GM18858 (cell line): ENCODE measurements around the gene SLC19A1.
"Not testable (repeated sequence)": the region's sequence is repeated elsewhere in the genome, so short reads cannot be mapped to it uniquely, and the experiment has no call there.

Experiments
- ATAC-seq: cut with Tn5 transposase; IDR thresholded peaks from one replicate; pipeline ENCODE4 v1.9.1; 2021; ENCODE audit not compliant: unreplicated experiment

Gene SLC19A1

DNA sequence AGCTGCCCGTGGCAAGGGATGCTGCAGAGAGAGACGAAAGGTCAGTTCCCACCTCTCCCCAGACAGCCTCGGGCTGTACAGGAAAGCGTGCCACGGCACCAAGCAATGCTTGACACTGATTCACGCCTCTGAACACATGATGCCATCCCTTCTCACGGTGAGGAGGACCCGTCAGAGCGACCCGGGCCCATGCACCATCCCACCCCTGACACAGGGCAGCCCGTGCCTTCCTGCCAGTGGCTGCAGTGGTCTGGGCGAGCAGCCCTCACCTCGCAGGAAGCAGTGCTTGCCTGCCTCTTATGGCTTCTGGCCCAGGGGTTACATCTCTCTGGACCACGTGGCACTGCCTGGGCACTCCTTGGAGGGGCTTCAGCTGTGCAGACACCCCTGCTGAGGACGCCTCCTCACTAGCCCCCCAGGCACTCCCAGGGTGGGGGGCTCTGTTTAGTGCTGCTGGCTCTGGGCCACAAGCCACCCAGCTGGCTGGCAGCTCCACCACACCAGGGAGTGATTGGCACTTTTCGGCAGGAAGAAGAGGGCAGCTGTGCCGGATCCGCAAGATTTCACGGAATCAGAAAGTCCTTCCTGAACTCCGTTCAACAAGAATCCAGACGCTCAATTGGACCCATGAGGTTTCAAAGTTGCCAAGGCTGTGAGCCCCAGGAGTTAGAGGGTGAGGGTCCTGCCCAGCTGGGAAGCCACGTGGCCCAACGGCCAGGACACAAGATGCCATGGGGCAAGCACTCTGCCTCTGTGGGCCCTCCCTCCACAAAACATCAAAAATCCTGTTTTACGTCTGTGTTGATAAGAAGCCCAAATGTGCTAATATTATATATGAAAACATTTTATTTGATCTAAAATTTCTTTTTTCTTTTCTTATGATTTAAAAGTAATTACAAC is 34.8 kb upstream of the SLC19A1 start:
- ATAC-seq, result no peak

DNA sequence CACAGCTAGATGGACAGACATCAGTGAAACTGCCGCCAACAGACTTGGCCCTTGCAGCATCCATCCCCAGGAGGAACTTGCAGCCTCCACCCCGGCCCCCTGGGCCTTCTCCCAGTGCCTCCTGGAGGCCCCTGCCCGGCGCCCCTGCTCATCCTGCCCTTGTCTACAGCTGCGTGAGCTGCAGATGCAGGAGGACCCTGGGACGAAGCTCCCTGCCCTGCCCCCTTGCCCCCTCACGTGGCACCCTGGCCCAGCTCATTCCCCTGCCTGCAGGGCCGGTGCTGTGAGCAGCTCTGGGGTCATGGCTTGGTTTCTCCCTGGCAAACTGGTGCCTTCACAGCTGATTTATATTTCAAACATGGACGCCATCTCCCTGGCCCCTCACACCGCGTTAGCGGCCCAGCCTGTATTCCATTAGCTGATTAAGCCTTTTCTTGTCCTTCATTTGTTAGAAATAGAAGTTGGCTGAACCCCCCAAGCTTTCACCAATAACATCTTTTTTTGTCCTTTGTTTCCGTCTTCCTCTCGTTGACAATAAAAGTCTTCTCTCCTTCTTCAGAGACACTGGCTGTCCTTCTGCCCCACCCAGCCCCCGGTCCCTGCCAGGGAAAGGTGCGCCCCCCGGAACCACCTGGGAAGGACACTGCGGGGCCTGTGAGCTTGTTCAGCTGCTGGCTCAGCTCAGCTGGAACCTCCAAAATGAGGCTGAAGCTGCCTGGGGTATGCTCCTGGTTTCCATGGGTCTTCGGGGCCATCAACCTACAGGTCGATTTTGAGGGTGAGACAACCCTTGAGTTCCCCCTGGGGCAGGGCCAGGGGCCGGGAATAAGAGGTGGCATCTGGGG is 34.0 kb upstream of the SLC19A1 start:
- ATAC-seq, result no peak

DNA sequence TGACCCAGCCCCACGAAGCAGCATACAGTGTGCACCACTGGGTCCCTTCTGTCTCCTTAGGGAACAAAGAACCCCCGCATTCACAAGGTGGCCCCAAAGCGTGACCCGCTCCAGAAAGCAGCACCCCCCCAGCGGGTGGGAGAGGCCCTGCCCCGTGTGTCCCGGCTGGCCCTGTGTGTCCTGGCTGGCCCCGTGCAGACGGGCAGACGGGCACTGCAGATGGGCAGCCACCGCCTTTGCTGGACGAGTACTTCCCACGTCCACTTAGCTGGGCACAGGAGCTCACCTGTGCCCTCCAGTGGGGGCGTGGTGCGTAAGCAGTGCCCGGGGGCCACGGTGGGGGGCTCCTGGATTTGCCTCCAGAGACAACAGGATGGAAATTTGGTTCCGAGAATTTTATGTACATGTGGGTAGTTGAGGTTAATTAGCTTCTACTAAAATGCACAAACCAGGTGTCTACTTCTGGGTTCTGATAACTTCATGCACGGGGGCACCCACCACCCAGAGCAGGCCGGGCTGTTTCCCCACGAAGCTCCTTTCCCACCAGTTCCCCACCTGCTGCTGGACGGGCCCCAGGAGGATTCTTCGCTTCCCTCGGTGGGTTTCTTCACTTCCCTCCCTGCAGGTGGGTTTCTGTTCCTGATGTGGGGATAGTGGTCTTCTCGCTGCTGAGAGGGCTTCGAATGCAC is 33.2 kb upstream of the SLC19A1 start:
- no peak for ATAC-seq

- ATAC-seq, result no peak
Measured at GRCh38 chr21:45574691-45575090, 32.5 kb upstream of the SLC19A1 start.

GRCh38 chr21:45574081-45574501 is 31.9 kb upstream of the SLC19A1 start:
- ATAC-seq, result no peak

- ATAC-seq, result no peak
Measured at GRCh38 chr21:45573452-45574035, 31.3 kb upstream of the SLC19A1 start.

- ATAC-seq, result no peak
Measured at GRCh38 chr21:45572783-45573451, 30.7 kb upstream of the SLC19A1 start.

DNA sequence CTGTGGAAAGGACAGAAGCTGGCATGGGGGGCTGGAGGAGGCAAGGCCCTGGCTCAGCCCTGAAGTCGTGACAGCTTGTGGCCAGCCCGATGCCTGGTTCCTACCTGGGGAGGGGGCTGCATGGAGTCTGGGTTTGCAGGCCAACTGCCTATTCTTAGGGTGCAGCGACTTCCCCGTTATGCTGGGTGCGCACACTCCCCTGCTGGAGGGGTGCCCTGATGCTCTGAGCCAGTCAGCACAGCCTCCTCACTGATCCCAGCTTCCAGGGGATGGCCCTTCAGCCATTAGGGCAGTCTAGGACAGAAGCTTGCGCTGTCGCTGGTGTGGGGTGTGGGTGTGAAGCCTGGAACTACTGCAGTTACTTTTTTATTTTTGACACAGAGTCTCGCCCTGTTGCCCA is 30.0 kb upstream of the SLC19A1 start:
- ATAC-seq, result no peak

- ATAC-seq, result no peak
Measured at GRCh38 chr21:45571641-45572040, 29.4 kb upstream of the SLC19A1 start.

DNA sequence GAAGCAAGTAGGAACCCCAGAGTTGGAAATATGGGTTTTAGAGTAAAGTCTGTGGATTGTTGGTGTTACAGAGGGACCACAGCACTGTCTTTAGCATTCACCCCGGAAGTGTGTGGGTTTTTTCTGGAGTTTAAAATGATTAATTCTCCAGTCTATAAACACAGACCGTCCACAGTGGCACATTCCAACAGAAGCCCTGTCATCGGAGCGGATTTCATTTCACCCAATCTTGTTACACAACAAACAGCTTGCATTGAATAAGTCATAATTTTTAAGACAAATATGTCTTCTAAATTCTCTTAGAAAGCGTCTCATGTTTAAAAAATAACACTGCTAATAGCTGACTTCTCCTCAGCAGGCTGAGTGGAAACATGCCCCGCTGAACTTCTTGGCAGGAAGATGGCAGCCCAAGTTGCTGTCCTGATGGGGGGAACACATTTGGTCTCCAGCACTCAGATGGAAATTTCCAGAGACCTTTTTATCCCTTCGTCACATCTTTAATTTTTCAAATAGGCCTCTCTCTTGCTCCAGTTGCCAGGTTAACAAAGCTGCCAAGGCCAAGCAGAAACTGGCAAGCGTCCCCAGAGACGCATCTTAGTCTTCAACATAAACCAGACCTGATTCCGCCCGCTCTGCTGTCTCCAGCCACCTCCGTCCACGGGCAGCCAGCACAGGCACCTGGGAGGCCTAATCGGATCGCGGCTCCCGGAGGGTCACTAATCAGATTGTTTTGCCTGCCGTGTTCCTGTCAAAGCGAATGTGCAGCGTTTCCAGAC is 28.8 kb upstream of the SLC19A1 start:
- no peak for ATAC-seq

GRCh38 chr21:45570071-45570470 is 27.8 kb upstream of the SLC19A1 start:
- no peak for ATAC-seq

DNA sequence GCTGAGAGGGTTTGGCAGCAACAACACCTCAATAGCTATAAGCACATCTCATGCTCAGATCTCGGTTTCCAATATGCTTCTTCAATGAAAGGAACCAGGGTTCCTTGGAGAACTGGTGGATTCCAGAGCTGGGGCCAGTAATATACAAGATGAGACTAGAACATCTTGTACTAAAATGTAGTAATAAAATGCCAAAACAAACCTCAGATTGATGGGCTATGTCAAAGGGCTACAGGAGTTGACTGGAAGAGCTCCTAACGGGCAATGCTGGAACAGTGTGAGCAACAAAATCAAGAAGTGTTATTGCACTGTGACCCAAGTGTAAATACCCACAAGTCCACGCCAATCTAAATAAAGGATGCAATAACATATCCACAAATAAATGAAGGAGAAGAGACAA is 26.1 kb upstream of the SLC19A1 start:
- no peak for ATAC-seq

DNA sequence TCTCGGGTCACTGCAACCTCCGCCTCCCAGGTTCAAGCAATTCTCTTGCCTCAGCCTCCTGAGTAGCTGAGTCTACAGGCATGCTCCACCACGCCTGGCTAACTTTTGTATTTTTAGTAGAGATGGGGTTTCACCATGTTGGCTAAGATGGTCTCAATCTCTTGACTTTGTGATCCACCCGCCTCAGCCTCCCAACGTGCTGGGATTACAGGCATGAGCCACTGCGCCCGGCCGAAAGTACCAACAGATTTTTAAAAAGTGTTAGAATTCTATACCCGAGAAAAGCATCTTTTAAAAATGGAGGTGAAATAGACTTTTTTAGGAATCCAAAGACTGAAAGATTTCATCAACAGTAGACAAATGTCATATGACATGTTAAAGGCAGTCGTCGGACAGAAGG is 21.9 kb upstream of the SLC19A1 start:
- ATAC-seq, result not testable (repeated sequence)

GRCh38 chr21:45562965-45563364 is 20.7 kb upstream of the SLC19A1 start:
- ATAC-seq, result no peak

DNA sequence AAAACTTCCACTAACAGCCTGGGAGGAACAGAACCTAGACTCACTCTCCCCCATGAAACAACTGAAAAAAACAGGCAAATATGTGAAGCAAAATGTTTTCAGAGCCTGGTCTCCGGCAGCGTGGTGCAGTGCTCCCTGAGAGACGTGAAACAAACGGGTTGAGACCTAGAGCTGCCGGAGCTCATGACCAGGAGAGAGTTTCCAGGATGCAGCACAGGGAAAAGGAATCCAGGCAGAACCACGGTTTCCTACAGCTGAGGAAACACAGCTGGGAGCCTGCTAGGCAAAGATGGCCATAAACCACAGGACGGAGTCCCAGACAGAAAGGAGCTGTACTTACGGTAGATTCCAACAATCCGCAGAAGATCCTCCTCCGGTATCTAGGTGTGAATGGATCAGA is 20.2 kb upstream of the SLC19A1 start:
- ATAC-seq, result no peak

- ATAC-seq, result not testable (repeated sequence)
Measured at GRCh38 chr21:45561241-45561640, 19.0 kb upstream of the SLC19A1 start.

DNA sequence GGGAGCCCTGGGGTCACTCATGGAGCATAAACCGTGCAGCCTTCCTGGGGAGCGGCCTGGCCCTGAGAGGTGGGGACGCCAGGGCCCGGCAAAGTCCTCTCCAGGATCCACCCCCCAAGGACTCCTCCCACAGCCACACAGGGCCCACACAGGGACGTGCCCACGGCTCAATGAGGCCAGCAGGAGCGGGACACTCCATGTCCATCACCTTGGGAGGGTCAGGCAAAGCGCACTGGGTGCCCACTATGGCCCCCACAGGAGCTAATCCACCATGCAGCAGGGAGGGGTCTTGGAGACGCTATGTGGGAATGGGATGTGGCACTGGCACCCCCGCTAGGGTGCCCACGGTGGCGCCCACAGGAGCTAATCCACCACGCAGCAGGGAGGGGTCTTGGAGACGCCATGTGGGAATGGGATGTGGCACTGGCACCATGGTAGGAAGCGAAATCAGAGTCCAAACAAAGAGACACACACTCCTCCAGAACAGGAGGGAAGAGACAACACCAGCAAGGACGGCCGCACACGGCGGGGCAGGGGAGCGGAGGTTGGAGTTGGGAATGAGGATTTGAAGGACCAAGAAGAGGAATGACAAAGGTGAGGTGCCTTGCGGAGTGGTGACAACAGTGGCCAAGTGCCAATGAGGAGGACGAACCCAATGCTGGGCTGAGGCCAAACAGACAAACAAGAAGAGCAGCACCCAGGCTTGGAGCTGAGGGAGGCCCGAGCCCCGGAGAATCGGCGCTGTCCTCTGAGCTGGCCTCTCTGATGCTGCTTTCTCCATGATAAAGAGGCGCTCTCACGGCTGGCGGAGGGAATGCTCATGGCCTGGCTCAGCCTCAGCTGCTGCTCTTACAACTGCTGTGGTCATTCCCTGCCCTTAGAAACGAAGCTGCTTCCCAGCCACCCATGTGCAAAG is 18.1 kb upstream of the SLC19A1 start:
- no peak for ATAC-seq

DNA sequence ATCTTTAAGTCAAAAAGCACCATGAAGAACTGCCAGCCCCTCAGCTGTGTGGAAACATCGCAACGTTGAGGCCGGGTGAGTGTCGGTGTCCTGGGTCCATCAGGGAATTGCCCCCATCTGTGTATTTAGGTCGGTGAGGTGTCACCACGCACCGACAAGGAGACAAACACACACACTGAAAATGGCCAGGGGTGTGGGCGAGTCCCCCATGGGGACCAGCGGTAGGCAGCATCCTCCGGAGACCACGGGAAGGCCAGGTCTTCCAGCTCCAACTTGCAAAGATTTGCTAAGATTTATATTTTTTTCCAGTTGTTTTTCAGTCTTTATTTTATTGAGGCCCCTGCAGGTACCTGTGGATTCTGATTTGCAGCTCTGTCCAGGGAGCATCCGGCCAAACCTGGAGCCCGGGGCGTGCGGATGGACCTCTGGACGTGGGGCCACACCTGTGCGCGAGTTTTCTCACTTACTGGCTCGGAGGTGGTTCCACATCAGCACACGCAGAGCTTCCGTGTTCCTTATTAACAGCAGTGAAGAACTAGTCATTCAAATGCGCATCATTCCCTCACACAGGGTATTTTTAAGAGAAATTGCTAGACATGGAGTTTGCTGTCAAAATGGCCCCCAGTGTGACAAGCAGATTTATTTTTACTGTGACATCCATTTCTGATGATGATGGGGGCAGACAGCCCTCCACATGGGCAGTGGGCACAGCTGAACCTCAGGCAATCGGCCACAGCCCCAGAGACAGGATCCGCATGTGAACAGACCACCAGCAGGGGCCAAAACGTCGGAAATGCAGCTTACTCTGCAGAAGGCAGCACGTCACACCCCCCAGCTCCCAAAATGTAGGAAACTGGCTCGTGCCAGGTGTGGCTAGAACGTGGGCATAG is 17.2 kb upstream of the SLC19A1 start:
- ATAC-seq, result no peak
